ENCODE results near the gene ZNF418.

ZNF418 gene

GRCh38 chr19:57887195-57887941 lies 47.8 kb downstream of the ZNF418 start:
- no peaks in the 10 kb centered on the region for H3K4me1 ChIP-seq (ENCODE audit: control insufficient read depth, insufficient read depth, low read length)
- no peaks in the 10 kb centered on the region; a peak in 1 of 3 replicates for H3K36me3 ChIP-seq (ENCODE audit: control insufficient read depth in 2 of 2, insufficient read depth in 1 of 2, low read length in 2 of 2)
- TF ChIP-seq, protein P1, sequence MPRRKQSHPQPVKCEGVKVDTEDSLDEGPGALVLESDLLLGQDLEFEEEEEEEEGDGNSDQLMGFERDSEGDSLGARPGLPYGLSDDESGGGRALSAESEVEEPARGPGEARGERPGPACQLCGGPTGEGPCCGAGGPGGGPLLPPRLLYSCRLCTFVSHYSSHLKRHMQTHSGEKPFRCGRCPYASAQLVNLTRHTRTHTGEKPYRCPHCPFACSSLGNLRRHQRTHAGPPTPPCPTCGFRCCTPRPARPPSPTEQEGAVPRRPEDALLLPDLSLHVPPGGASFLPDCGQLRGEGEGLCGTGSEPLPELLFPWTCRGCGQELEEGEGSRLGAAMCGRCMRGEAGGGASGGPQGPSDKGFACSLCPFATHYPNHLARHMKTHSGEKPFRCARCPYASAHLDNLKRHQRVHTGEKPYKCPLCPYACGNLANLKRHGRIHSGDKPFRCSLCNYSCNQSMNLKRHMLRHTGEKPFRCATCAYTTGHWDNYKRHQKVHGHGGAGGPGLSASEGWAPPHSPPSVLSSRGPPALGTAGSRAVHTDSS (tag by site-specific recombination; IDR thresholded peaks at IDR 0.05) = no peak
- no peak for TF ChIP-seq ZBTB49 (tag by site-specific recombination; IDR thresholded peaks at IDR 0.05; ENCODE audit: low read depth)
- no peak for TF ChIP-seq ZNF404 (tag by site-specific recombination; IDR thresholded peaks at IDR 0.05)
- TF ChIP-seq, protein P2, sequence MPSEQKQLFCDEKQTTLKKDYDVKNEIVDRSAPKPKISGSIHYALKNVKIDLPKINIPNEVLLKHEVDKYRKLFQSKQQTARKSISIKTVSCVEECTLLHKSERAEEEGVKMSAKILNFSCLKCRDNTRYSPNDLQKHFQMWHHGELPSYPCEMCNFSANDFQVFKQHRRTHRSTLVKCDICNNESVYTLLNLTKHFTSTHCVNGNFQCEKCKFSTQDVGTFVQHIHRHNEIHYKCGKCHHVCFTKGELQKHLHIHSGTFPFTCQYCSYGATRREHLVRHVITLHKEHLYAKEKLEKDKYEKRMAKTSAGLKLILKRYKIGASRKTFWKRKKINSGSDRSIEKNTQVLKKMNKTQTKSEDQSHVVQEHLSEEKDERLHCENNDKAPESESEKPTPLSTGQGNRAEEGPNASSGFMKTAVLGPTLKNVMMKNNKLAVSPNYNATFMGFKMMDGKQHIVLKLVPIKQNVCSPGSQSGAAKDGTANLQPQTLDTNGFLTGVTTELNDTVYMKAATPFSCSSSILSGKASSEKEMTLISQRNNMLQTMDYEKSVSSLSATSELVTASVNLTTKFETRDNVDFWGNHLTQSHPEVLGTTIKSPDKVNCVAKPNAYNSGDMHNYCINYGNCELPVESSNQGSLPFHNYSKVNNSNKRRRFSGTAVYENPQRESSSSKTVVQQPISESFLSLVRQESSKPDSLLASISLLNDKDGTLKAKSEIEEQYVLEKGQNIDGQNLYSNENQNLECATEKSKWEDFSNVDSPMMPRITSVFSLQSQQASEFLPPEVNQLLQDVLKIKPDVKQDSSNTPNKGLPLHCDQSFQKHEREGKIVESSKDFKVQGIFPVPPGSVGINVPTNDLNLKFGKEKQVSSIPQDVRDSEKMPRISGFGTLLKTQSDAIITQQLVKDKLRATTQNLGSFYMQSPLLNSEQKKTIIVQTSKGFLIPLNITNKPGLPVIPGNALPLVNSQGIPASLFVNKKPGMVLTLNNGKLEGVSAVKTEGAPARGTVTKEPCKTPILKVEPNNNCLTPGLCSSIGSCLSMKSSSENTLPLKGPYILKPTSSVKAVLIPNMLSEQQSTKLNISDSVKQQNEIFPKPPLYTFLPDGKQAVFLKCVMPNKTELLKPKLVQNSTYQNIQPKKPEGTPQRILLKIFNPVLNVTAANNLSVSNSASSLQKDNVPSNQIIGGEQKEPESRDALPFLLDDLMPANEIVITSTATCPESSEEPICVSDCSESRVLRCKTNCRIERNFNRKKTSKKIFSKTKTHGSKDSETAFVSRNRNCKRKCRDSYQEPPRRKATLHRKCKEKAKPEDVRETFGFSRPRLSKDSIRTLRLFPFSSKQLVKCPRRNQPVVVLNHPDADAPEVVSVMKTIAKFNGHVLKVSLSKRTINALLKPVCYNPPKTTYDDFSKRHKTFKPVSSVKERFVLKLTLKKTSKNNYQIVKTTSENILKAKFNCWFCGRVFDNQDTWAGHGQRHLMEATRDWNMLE (tag by site-specific recombination; conservative IDR thresholded peaks at IDR 0.05; ENCODE audit: low read depth) = no peak
- POLR2A ChIA-PET = interaction anchor here (1.3 kb wide), 1 partner anchor 73 kb away, joined by 3 read pairs; the partner anchor contains the start of gene ZNF552
- H3K4me3 ChIP-seq (ENCODE audit: low read depth, low read length) = no peak overlapping the region
- no peak overlapping the region for H3K27ac ChIP-seq (ENCODE audit: extremely low read depth, low read depth, low read length)
- CTCF ChIA-PET = interaction anchor here (0.6 to 1.8 kb wide), 3 partner anchors 11 to 38 kb away, joined by 3 to 11 read pairs (median 3); no protein-coding TSS in a partner anchor
- no peaks in the 10 kb centered on the region for H3K9me3 ChIP-seq (ENCODE audit: control insufficient read depth, insufficient read depth, low read depth, low read length)

DNA sequence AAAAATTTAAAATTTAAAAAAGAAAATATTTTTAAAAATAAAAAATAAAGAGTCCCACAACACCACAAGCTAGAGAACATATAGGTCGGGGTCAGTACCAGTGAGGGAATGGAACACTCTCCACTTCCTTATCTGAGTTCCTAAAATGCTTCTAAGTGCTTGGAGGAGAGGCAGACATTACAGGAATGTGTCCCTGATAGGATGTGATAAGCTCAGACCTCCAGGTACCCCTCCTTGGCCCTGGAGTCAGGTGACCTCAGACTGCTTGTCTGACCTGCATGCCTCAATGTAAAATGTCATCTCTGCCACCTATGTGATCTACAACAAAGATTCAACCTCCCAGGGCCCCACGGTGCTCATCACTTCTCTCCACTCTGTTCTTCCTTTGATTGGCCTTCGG lies 49.2 kb downstream of the ZNF418 start:
- ChIA-PET CTCF (interaction anchor here (0.5 kb wide), 1 partner anchor 1717 kb away, joined by 4 read pairs; no protein-coding TSS in a partner anchor), POLR2A (interaction anchor here (0.7 kb wide), 1 partner anchor 409 kb away, joined by 6 read pairs; no protein-coding TSS in a partner anchor)
- Histone ChIP-seq H3K27ac (ENCODE audit: extremely low read depth, low read depth, low read length) (no peak overlapping the region), H3K9me3 (ENCODE audit: control insufficient read depth, insufficient read depth, low read depth, low read length) (no peaks in the 10 kb centered on the region), H3K36me3 (ENCODE audit: control insufficient read depth in 2 of 2, insufficient read depth in 1 of 2, low read length in 2 of 2) (no peaks in the 10 kb centered on the region; a peak in 1 of 3 replicates), H3K4me3 (ENCODE audit: low read depth, low read length) (no peak overlapping the region), H3K4me1 (ENCODE audit: control insufficient read depth, insufficient read depth, low read length) (no peaks in the 10 kb centered on the region)
- TF ChIP-seq ZNF544 (tag by site-specific recombination; IDR thresholded peaks at IDR 0.05) (no peak), PRDM2 (tag by site-specific recombination; IDR thresholded peaks at IDR 0.05; ENCODE audit: borderline replicate concordance) (no peak), PRDM4 (tag by site-specific recombination; IDR thresholded peaks at IDR 0.05) (no peak), ZNF239 (tag by site-specific recombination; IDR thresholded peaks at IDR 0.05) (no peak), ZEB2 (tag by site-specific recombination; IDR thresholded peaks at IDR 0.05) (no peak), ZNF623 (tag by site-specific recombination; IDR thresholded peaks at IDR 0.05) (no peak)
- TF ChIP-seq, protein P3, sequence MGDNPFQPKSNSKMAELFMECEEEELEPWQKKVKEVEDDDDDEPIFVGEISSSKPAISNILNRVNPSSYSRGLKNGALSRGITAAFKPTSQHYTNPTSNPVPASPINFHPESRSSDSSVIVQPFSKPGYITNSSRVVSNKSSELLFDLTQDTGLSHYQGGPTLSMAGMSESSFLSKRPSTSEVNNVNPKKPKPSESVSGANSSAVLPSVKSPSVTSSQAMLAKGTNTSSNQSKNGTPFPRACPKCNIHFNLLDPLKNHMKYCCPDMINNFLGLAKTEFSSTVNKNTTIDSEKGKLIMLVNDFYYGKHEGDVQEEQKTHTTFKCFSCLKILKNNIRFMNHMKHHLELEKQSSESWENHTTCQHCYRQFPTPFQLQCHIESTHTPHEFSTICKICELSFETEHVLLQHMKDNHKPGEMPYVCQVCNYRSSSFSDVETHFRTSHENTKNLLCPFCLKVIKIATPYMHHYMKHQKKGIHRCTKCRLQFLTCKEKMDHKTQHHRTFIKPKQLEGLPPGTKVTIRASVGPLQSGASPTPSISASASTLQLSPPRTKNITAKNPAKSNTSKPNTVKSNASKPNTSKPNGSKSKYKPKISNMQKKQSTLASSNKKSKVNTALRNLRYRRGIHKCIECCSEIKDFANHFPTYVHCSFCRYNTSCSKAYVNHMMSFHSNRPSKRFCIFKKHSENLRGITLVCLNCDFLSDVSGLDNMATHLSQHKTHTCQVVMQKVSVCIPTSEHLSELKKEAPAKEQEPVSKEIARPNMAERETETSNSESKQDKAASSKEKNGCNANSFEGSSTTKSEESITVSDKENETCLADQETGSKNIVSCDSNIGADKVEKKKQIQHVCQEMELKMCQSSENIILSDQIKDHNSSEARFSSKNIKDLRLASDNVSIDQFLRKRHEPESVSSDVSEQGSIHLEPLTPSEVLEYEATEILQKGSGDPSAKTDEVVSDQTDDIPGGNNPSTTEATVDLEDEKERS (tag by site-specific recombination; IDR thresholded peaks at IDR 0.05) = no peak
